Stimulated activated CD8-positive, alpha-beta memory T cell treated with anti-CD3 and anti-CD28 coated beads, Interleukin-7, amount 100 ng/mL, for 24 hours (primary cell): Measurements from ENCODE around the gene CD7.

Experiments
- DNase-seq: peaks from one replicate; pipeline ENCODE4 v3.0.0-alpha.2; 2020; ENCODE audit warnings: low read depth

Gene CD7

DNA sequence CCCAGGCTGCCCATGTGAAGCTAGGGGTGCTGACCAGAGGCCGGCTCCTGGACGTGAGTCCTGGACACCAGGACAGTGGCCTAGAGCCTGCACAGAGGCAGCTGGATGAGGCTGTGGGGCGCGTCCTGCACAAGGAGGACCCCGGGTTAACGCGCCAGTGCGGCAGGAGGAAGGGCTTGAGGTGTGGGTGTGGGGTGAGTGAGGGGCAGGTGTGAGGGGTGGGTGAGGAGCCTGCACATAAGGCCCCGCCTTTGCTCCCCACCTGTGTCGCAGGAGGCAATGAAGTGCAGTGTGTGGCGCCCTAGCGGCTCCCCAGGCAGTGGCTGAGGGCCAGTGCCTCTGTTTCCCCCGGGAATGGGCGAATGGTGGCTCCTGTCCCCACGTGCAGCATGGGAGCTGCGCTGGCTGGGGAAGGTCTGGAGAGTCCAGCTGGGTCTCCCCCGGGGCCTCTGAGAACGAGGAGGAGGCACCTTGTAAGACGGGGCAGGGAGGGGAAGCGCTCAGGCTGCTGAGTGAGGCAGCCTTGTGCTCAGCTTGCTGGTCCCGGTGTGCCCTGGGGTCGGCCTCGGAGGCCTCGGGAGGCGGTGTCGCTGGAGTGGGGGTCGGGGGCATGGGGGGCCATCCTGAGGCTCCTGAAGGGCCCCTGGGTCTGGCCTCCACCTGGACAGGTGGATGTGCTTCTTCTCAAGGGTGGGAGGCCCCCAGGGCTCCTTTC, 3.2 kb downstream of the CD7 start:
- DNase-seq = no peak

DNA sequence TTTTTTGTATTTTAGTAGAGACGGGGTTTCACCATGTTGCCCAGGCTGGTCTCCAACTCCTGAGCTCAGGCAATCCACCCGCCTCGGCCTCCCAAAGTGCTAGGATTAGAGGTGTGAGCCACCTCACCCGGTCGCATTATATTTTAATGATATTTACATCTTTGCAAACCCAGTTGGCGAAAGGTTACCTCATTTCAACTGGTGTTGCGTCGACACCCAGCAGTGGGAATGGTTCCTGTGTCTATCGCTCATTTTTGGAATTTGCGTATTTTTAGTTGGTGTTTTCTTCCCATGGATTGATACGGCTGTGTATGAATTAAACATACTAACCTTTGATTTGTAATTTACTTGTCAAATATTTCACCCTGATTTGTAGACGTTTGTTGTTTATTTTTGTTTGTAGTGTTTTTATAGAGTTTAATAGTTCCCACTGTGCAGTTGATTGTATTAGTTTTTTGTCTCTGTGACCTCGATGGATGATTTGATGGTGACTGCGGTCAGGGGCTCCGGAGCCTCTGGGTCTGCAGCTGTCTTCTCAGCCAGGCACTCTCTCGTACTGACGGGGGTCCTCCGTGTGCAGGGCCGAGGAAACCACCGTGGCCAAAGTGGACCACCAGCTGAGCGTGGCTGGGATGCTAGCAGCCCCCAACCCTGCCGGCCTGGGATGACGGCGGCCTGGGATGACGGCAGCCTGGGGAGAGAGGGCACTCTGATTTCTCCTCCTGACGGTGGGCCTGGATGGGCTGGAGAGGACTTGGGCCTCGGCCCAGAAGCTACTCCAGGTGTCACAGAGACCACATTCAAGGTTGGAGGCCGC, 4.0 kb downstream of the CD7 start:
- no peak for DNase-seq

DNA sequence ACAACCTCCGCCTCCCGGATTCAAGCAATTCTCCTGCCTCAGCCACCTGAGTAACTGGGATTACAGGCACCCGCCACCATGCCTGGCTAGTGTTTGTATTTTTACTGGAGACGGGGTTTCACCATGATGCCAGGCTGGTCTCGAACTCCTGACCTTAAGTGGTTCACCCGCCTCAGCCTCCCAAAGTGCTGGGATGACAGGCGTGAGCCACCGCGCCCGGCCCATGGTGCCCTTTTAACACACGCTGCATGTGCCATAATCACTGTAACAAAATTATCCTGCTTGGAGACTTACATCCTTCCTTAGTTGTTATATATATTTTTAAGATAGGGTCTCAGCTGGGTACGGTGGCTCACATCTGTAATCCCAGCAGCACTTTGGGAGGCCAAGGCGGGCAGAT, 5.4 kb downstream of the CD7 start:
- DNase-seq = no peak

DNA sequence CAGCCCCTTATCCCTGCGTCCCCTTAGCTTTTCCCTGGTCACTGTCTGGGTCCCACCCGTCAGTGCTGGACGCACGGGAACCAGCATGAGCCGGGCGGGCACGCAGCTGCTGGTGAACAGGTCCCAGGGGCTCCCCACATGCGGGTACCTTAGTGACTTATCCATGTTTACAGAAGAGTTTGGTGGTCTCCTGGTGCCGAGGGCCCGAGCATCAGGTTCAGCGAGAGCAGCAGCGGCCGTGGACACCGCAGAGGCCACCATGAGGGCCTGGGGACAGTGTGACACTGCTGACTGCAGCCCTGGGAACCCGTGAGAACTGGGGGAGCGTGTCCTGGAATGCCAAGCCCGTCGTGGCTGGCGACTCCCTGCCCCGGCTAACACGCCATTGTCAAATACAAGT, 6.5 kb downstream of the CD7 start:
- DNase-seq = no peak

- no peak for DNase-seq
Measured at GRCh38 chr17:82309656-82310570, 7.5 kb downstream of the CD7 start.

GRCh38 chr17:82305727-82306300, 11.6 kb downstream of the CD7 start:
- no peak for DNase-seq

- DNase-seq = no peak
Measured at GRCh38 chr17:82304826-82305726, 12.3 kb downstream of the CD7 start.

- no peak for DNase-seq
Measured at GRCh38 chr17:82303944-82304808, 13.2 kb downstream of the CD7 start.

GRCh38 chr17:82302991-82303943, 14.1 kb downstream of the CD7 start:
- no peak for DNase-seq

DNA sequence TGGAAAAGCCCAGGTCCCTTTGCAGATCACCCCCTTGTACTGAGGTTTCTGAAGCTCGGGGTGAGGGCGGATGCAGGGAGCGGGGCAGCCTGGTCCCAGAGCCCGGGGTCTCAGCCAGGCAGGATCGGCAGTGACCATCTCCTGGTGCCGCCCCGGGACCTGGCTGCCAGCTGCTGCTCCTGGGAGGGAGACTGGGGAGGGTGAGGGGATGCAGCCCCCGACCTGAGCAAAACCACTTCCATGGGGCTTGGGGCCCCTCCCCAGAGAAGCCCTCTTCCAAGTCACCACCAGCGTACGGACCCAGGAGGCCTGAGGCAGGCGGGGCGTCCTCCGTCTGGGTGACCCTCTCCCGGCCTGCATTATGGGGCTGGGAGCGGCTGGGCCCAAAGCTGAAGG, 14.8 kb downstream of the CD7 start:
- no peak for DNase-seq

GRCh38 chr17:82301916-82302567, 15.4 kb downstream of the CD7 start:
- no peak for DNase-seq

GRCh38 chr17:82301300-82301915, 16.0 kb downstream of the CD7 start:
- DNase-seq = no peak

DNA sequence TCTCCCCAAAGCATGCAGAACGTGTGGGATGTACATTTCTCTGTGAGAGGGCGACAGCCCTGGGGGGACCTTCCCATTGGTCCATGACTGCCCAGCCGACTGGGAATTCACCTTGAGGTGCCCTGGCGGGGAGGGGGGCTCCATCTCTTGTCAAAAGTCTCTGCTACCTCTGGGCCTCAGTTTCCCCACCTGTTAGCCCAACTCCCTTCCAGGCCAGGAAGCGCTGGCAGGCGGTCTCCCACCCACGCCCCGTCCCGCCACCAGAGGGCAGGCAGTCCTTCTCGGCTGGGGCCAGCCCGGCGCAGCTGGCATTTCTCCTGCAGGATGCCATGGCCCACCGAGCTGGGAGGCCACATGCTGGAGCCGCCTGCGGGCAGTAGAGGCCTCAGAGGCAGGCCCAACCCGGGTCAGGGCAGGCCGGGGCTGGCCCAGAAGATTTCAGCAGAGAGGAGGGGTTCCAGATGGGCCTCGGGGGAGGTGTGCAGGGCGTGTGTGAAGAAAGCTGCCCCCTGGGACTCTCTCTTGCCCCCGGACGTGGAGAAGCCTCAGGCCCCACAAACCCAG, 16.6 kb downstream of the CD7 start:
- DNase-seq = no peak

DNA sequence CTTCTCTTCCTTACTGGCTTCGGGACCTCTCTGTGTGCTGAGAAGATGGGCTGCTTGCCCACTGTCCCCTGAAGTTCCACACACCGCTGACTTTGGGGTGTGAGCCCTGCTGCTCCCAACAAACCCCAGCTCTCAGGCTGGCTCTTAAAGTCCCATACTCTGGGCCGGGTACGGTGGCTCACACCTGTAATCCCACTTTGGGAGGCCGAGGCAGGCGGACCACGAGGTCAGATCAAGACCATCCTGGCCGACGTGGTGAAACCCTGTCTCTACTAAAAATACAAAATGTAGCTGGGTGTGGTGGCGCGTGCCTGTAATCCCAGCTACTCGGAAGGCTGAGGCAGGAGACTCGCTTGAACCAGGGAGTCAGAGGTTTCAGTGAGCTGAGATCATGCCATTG, 17.2 kb downstream of the CD7 start:
- no peak for DNase-seq

DNA sequence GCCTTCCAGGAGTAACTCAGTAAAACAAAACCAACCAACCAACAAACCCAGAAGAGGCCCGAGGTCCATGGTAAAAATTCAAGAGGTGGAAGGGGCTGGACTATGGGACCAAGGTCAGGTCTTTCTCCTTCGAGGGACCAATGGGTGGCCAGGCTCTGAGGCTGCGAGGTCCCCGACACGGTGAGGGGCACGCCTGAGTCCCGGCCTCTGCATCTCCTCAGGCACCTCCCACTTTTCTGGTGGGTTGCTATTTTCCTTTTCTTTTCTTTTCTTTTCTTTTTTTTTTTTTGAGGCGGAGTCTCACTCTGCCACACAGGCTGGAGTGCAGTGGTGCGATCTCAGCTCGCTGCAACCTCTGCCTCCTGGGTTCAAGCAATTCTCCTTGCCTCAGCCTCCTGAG, 18.0 kb downstream of the CD7 start:
- DNase-seq = no peak

DNA sequence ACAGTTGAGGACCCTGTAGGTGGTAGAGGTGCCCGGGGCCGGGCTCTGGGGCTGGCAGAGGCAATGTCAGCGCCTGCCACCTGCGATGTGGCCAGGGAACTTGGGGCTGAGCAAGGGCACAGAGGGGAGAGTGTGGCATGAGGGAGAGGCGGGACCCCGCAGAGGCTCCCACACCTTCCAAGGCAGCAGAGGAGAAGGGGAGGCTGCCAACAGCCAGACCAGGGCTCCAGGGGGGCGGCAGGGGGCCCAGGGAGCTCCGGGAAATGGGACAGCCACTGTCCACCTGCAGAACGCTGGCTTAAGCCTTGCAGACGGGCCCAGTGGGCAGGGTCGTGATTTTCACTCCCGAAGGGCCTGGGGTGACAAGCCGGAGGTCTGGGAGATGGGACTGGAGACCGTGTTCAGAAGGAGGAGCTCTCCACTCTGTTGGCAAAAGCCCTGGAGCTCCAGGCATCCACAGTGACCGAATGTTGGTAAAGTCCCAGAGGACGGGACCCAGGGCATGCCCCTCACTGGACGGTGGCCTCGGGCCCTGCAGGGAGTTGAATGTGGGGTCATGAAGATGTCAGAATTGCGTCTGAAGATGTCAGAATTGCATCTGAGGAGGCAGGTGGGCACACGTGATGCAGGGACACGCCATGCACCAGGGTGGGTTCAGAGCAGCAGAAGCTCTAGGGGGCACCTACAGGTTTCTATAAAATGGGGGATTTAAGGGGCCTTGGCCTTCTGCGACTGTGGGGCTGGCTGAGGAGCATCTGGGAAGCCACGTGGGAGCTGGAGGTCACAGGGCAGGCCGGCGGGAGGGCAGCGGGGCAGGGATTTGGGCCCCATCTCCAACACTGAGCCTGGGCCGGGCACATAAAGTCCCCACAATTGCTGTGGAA, 18.6 kb downstream of the CD7 start:
- DNase-seq = no peak
